Activated CD4-positive, alpha-beta T cell treated with anti-CD3 and anti-CD28 coated beads for 4 hours (primary cell): ENCODE results near the gene TMEM131.

Experiments used
- DNase-seq, 2 donors: peaks; one replicate each; pipeline ENCODE4 v3.0.0-alpha.2; 2020

TMEM131 gene

GRCh38 chr2:98016908-98017670 lies 21.3 kb upstream of the TMEM131 start:
- DNase-seq = no peak

- DNase-seq = no peak
Observed at GRCh38 chr2:98015671-98016070, 19.9 kb upstream of the TMEM131 start.

- no peak for DNase-seq
Observed at GRCh38 chr2:98014379-98014778, 18.6 kb upstream of the TMEM131 start.

- DNase-seq = no peak
Observed at GRCh38 chr2:98013407-98014042, 17.8 kb upstream of the TMEM131 start.

- no peak for DNase-seq
Observed at GRCh38 chr2:98012561-98012991, 16.8 kb upstream of the TMEM131 start.

- DNase-seq = no peak
Observed at GRCh38 chr2:98009887-98010760, 14.4 kb upstream of the TMEM131 start.

- DNase-seq = no peak
Observed at GRCh38 chr2:98008415-98008814, 12.7 kb upstream of the TMEM131 start.

- no peak for DNase-seq
Observed at GRCh38 chr2:98006378-98006777, 10.6 kb upstream of the TMEM131 start.

GRCh38 chr2:98004613-98005012 lies 8.9 kb upstream of the TMEM131 start:
- no peak for DNase-seq

GRCh38 chr2:98004047-98004446 lies 8.3 kb upstream of the TMEM131 start:
- no peak for DNase-seq

GRCh38 chr2:97999536-97999935 lies 3.8 kb upstream of the TMEM131 start:
- no peak for DNase-seq

- no peak for DNase-seq
Observed at GRCh38 chr2:97998431-97999005, 2.8 kb upstream of the TMEM131 start.

GRCh38 chr2:97997784-97998392 lies 2.1 kb upstream of the TMEM131 start:
- DNase-seq = no peak

GRCh38 chr2:97996679-97997078 lies 931 bp upstream of the TMEM131 start:
- no peak for DNase-seq

- DNase-seq = peak; percentile 23 to 34
Observed at GRCh38 chr2:97995026-97995733, 568 bp downstream of the TMEM131 start.

GRCh38 chr2:97994476-97994875 lies 1.3 kb downstream of the TMEM131 start:
- DNase-seq = no peak

- DNase-seq = no peak
Observed at GRCh38 chr2:97993926-97994325, 1.8 kb downstream of the TMEM131 start.

- DNase-seq = no peak
Observed at GRCh38 chr2:97992836-97993825, 2.6 kb downstream of the TMEM131 start.

- no peak for DNase-seq
Observed at GRCh38 chr2:97991081-97991856, 4.5 kb downstream of the TMEM131 start.

- DNase-seq = no peak
Observed at GRCh38 chr2:97988722-97989121, 7.0 kb downstream of the TMEM131 start.
